Activated CD4-positive, alpha-beta T cell treated with anti-CD3 and anti-CD28 coated beads, Interleukin-2, amount 50 U/mL, for 1 hour (primary cell): ENCODE data around the gene TSPAN3.

Source experiments
- DNase-seq: peaks from one replicate; pipeline ENCODE4 v3.0.0-alpha.2; 2020

The TSPAN3 gene

DNA sequence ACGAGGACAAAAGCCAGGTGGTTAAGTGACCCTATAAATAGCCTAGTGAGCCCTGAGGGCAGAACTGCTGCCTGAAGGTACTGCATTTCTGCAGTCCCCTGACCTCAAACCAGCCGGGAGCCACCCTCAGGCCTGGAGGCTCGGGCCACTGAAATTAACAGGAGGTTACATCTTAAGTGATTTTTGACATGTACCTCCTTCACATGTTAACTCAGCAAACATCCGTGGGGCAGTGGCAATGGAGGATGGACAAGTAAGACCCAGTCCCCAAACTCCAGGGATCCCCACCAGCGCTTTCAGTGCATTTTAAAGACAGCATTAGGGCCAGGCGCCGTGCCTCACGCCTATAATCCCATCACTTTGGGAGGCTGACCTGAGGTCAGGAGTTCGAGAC, 49.8 kb downstream of the TSPAN3 start:
- DNase-seq: no peak

GRCh38 chr15:77020348-77021087, 50.4 kb downstream of the TSPAN3 start:
- no peak for DNase-seq

- no peak for DNase-seq
These were observed 51.2 kb downstream of the TSPAN3 start for GRCh38 chr15:77019521-77020331.

- DNase-seq: no peak
These were observed 52.0 kb downstream of the TSPAN3 start for GRCh38 chr15:77018796-77019505.

DNA sequence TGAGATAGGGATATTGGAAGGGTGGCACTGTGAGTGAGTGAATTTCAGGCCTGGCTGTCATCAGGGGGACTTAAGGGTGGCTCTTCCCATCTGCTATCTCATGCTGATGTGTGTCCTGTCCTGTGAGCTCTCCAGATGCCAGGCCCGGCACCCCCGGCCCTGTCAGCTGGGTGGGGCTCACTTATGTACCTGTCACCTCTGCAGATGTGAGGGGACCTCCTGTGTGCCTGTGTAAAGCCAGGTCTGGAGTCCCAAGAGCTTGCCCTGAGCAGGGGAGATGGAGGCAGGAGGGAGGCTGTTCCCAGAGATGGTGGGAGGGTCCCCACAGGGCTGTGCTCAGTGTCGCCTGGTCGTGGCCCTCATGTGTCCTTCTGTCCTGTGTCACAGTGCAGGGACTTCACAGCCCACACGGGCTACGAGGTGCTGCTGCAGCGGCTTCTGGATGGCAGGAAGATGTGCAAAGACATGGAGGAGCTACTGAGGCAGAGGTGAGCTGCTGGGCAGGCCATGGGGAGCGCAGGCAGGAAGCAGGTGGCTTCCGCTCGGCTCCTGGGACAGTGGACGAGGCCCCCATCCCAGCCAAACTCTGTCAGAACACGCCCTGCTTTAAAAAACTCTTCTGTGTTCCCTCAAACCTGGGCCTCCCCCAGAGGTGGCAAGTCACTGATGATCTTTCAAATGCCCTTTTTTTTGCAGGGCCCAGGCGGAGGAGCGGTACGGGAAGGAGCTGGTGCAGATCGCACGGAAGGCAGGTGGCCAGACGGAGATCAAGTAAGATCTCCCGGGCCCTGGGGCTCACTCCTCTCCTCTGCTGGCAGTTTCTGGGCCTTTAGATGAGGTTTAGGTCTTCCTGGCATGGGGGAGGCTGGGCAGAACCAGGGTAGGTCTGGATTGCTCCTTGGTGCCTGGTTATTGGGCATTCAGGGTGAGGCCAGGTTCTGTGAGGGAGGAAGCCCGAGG, 52.9 kb downstream of the TSPAN3 start:
- DNase-seq: no peak

DNA sequence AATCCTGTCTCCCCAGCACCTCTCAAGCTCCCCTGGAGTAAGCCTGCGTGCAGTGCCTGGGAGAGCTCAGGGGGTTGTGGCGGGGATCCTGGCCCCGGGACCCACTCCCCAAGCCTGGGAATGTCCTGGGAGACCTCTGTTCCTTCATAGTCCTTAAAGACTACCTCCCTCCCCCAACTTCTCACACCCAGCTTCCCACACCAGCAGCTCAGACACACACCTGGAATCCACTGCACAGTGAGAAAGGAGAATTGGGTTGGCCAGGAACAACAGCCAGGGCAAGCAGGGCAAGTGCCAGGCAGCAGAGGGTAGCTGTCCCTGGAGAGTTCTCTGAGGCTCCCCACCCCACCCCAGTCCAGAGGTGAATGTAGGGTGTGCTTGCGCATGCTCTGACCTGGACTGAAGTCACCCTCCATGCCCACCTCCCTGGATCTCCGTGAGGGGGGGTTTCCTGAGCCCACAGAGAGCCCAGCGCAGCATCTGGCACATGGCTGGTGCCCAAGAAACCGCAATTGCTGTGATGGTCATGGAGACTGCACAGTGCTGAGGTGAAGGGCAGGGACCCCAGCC, 53.7 kb downstream of the TSPAN3 start:
- DNase-seq: no peak

DNA sequence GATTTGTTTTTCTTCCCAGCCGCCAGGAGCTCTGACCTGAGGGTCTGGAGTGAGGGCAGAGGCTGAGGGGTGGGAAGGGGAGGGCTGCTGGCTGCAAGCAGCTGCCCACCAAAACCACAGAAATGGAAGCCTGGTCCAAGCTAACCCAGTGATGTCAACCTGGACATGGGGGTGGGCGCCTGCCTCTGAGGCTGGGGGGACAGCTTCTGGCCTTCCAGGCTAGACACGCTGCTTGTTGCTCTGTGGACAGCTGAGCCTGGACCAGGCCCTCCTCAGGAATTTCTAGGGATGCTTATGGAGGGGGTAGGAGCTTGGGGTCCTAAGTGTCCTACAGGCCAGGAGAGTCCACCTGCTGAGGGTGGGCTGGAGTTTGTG, 54.6 kb downstream of the TSPAN3 start:
- no peak for DNase-seq

DNA sequence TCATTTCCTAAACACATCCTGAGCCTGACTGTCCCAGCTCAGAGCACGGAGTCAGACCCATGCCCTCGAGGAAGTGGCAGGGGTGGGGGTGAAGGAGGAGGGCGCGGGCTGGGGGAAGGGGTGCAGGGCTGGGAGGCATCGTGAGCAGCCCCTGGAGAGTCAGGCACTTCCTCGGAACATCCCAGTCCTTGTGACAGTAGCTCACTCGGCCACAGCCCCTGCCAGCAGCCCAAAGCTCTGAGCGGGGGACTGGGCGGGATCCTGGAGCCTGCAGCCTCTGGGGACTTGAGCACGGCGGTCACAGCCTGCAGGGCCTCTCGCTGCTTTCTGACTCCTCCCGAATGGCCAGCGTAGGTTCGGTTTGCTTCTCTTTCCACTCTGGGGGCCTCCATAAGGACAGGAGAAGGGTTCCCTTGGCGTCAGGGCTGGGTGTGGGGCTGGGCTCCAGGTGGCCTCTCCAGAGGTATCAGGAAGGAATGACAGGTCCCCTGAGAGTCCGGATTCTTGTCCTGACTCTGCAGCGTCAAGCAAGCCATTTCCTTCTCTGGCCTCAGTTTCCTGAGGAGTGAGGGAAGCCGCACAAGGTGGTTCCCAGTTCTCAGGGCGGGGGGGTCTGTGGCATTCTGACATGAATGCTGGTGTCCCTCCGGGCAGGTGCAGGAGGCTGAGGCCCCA, 55.1 kb downstream of the TSPAN3 start:
- DNase-seq: no peak

DNA sequence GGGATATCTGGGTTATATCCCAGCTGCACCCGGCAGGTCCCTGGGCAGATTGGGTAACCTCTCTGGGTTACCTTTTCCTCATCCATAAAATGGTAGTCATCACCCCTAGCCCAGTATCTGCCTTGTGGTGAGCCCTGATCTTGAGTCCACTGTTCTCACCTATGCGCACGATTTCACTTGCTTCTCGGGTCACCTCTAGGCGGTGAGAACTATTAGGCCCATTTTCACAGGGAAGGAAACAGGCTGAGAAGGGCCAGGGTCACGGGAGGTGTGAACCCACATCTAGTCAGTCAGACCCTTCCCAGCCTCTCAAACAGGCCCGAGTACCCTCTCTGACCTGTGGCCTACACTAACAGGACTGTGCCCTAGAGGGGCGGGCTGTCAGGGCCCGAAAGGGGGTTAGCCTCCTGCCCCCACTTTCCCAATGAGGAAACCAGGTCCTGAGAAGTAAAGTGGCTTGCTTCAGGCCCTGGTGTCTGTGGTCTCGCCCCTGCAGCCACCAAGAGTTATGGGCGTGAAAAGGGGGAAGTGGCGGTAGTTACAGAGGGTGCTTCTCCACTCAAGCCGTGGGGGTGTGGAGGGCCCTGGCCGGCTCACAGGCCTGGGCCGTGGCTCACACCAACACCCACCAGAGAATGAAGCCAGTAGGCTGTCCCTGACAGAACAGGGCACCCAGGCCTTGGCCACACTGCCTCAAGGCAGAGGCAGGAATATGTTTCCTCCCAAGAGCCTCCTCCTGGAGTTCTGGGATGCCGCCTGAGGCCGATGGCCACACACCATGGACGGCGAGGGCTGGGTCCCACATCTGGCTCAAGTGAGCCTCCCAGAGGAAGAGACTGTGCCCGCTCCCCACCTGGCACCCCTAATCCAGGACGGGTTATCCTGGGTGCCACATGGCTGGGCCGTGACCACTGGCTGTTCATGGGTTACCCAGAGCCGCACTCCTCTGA, 56.5 kb downstream of the TSPAN3 start:
- DNase-seq: no peak

GRCh38 chr15:77013776-77014131, 57.2 kb downstream of the TSPAN3 start:
- peak; percentile 81 for DNase-seq

DNA sequence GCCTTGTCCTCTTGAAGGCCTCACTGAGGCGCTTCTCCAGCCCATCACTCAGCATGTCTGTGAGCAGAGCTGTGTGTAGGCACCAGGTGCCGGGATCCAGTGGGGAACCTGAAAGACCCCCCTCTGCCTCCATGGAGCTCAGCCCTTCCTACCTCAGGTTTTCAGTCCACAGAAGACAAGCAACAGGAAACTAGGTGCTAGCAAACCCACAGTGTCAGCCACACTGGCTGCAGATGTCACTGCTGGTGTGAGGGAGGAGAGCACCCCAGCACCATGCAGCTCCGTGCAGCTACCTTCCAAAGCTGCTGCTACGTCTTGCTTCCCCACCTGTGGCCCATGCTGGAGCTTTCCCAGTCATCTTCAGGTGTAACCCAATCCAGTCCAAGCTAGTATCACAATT, 58.0 kb downstream of the TSPAN3 start:
- DNase-seq: peak; percentile 41

GRCh38 chr15:77012117-77012712, 58.7 kb downstream of the TSPAN3 start:
- no peak for DNase-seq

DNA sequence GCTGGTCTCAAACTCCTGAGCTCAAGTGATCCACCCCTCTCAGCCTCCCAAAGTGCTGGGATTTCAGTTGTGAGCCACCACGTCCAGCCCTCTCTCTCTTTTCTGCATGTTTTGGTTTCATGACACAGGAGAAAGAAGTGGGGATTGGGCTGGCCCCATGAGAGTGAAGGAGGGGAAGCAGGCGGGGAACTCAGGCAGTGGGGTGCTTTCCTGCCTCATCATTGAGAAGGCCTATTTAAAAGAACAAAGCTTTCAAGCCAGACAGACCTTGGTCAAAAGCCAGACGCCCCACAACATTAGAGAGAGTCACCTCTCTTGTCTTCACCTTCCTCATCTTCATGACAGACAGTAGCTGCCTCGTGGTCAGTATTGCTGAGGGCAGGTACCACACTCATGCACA, 60.1 kb downstream of the TSPAN3 start:
- DNase-seq: no peak

DNA sequence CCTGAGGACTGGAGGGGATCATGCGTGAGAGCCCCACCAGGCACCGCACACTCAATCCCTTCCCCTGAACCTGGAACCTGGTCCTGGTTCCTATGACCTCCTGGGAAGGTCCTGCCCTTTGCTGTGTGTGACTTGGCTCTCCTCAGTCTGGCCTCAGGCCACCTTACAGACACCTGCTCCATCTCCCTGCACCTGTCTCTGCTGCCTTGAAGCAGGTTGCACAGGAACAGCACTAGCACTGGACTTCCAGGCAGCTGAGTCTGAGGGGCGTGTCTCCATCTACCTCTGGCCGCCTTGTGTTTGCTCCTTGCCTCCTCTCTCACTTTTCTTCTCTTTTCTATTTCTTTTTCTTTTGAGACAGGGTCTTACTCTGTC, 60.6 kb downstream of the TSPAN3 start:
- DNase-seq: no peak

- no peak for DNase-seq
These were observed 61.1 kb downstream of the TSPAN3 start for GRCh38 chr15:77009646-77010311.

DNA sequence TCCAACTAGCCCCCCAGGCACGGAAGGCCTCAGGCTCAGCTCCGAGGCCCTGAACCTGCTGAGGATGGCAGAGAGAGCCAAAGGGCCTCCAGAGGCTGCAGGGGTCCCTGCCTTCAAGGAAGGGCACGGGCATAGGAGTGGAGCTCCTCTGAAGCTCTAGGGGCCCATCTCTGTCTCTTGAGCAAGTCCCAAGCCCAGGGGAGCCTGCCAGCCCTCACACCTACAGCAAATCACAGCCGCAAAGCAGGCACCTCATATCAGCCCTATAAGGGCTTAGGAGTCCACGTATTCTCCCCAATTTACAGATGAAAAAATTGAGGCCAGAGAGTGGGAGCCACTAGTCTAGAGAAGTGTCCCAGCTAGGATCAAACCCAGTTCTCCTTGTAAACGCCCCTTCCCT, 61.7 kb downstream of the TSPAN3 start:
- DNase-seq: no peak

DNA sequence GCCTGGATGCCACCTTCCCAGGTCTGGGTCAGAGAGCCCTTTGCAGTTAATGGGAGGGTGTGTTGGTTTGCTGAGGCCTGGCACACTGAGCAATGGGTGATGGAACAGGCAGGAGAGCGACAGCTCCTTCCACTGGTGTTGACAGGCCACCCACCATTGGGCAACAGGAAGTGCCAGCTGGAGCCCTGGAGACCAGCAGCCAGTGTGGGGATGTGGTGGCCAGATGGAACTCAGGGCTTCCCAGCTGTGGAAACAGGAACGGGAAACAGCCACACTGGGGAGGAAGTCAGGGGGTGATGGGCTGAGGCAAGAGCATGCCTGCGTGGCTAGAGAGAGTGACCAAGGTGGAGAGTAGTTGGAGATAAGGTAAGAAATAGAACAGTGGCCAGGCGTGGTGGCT, 66.7 kb downstream of the TSPAN3 start:
- DNase-seq: no peak

- peak; percentile 60 for DNase-seq
These were observed 67.7 kb downstream of the TSPAN3 start for GRCh38 chr15:77002954-77003912.
